ENCODE results near the gene OR10H4. TPM values are rescaled to one million over a fixed set of nuclear protein-coding genes. Genes with fewer than 3 reads are reported as not detected.

Gene OR10H4
- total and polyA plus RNA-seq, 2 of the 4 experiments (the other 2 are of a cell fraction), result not detected

Other genes starting within 250 kb of the OR10H4 start
- not detected in 2 replicates for gene OR10H2, start 221.0 kb upstream of the OR10H4 start, total RNA-seq (2012; rRNA removed)
- gene OR10H2, start 221.0 kb upstream of the OR10H4 start, polyA plus RNA-seq (2012; rRNA removed), result not detected in 2 replicates
- gene OR10H3, start 211.0 kb upstream of the OR10H4 start, total RNA-seq (2012; rRNA removed), result not detected in 2 replicates
- gene OR10H3, start 211.0 kb upstream of the OR10H4 start, polyA plus RNA-seq (2012; rRNA removed), result not detected in 2 replicates
- not detected in 2 replicates for gene OR10H5, start 161.3 kb upstream of the OR10H4 start, total RNA-seq (2012; rRNA removed)
- gene OR10H5, start 161.3 kb upstream of the OR10H4 start, polyA plus RNA-seq (2012; rRNA removed), result not detected in 2 replicates
- gene OR10H1, start 133.3 kb upstream of the OR10H4 start, total RNA-seq (2012; rRNA removed), result not detected in 2 replicates
- gene OR10H1, start 133.3 kb upstream of the OR10H4 start, polyA plus RNA-seq (2012; rRNA removed), result not detected in 2 replicates
- gene CYP4F2, start 50.9 kb upstream of the OR10H4 start, total RNA-seq (2012; rRNA removed), result not detected in 2 replicates
- not detected in 2 replicates for gene CYP4F2, start 50.9 kb upstream of the OR10H4 start, polyA plus RNA-seq (2012; rRNA removed)
- not detected in 2 replicates for gene CYP4F11, start 14.5 kb upstream of the OR10H4 start, total RNA-seq (2012; rRNA removed)
- not detected in 2 replicates for gene CYP4F11, start 14.5 kb upstream of the OR10H4 start, polyA plus RNA-seq (2012; rRNA removed)
- 1,075 and 1,562 TPM in 2 replicates for gene TPM4, start 127.5 kb downstream of the OR10H4 start, total RNA-seq (2012; rRNA removed)
- 1,160 and 1,218 TPM in 2 replicates for gene TPM4, start 127.5 kb downstream of the OR10H4 start, polyA plus RNA-seq (2012; rRNA removed)
- 135 and 158 TPM in 2 replicates for gene RAB8A, start 162.9 kb downstream of the OR10H4 start, total RNA-seq (2012; rRNA removed)
- gene RAB8A, start 162.9 kb downstream of the OR10H4 start, polyA plus RNA-seq (2012; rRNA removed), result 61.8 and 64.5 TPM in 2 replicates
- gene HSH2D, start 194.7 kb downstream of the OR10H4 start, total RNA-seq (2012; rRNA removed), result not detected in 2 replicates
- not detected in 2 replicates for gene HSH2D, start 194.7 kb downstream of the OR10H4 start, polyA plus RNA-seq (2012; rRNA removed)
- gene CIB3, start 224.5 kb downstream of the OR10H4 start, total RNA-seq (2012; rRNA removed), result not detected in 2 replicates
- not detected in 2 replicates for gene CIB3, start 224.5 kb downstream of the OR10H4 start, polyA plus RNA-seq (2012; rRNA removed)
- 99.2 and 99.5 TPM in 2 replicates for gene FAM32A, start 236.4 kb downstream of the OR10H4 start, total RNA-seq (2012; rRNA removed)
- gene FAM32A, start 236.4 kb downstream of the OR10H4 start, polyA plus RNA-seq (2012; rRNA removed), result 127 and 130 TPM in 2 replicates
- 85.1 and 85.8 TPM in 2 replicates for gene AP1M1, start 248.9 kb downstream of the OR10H4 start, total RNA-seq (2012; rRNA removed)
- gene AP1M1, start 248.9 kb downstream of the OR10H4 start, polyA plus RNA-seq (2012; rRNA removed), result 97.4 and 99.1 TPM in 2 replicates